ENCODE data around the gene MCU.

MCU gene

GRCh38 chr10:72809006-72809405 lies 117.1 kb downstream of the MCU start:
- no peak for DNase-seq

- no peak for DNase-seq
Observed at GRCh38 chr10:72810976-72811375, 119.0 kb downstream of the MCU start.

GRCh38 chr10:72812415-72812752 lies 120.4 kb downstream of the MCU start:
- DNase-seq = no peak

- DNase-seq = no peak
Observed at GRCh38 chr10:72812753-72813430, 120.9 kb downstream of the MCU start.

- DNase-seq = no peak
Observed at GRCh38 chr10:72814099-72814790, 122.3 kb downstream of the MCU start.

GRCh38 chr10:72816565-72816964 lies 124.6 kb downstream of the MCU start:
- DNase-seq = no peak

- no peak for DNase-seq
Observed at GRCh38 chr10:72818076-72818475, 126.1 kb downstream of the MCU start.

- DNase-seq = no peak
Observed at GRCh38 chr10:72819053-72819452, 127.1 kb downstream of the MCU start.

GRCh38 chr10:72821606-72822005 lies 129.7 kb downstream of the MCU start:
- DNase-seq = no peak

- no peak for DNase-seq
Observed at GRCh38 chr10:72822342-72822986, 130.5 kb downstream of the MCU start.

- no peak for DNase-seq
Observed at GRCh38 chr10:72825163-72825562, 133.2 kb downstream of the MCU start.

GRCh38 chr10:72826346-72826745 lies 134.4 kb downstream of the MCU start:
- DNase-seq = no peak

- no peak for DNase-seq
Observed at GRCh38 chr10:72828294-72828693, 136.4 kb downstream of the MCU start.

GRCh38 chr10:72830625-72831024 lies 138.7 kb downstream of the MCU start:
- no peak for DNase-seq

- no peak for DNase-seq
Observed at GRCh38 chr10:72831696-72832409, 139.9 kb downstream of the MCU start.

GRCh38 chr10:72832701-72833100 lies 140.8 kb downstream of the MCU start:
- DNase-seq = no peak

- DNase-seq = peak; percentile 35 to 52
Observed at GRCh38 chr10:72834183-72834825, 142.4 kb downstream of the MCU start.

- DNase-seq = no peak
Observed at GRCh38 chr10:72840319-72840718, 148.4 kb downstream of the MCU start.

- no peak for DNase-seq
Observed at GRCh38 chr10:72841487-72841886, 149.5 kb downstream of the MCU start.

- no peak for DNase-seq
Observed at GRCh38 chr10:72842164-72842563, 150.2 kb downstream of the MCU start.

GRCh38 chr10:72846238-72846637 lies 154.3 kb downstream of the MCU start:
- DNase-seq = no peak

GRCh38 chr10:72847681-72848080 lies 155.7 kb downstream of the MCU start:
- DNase-seq = no peak

- DNase-seq = no peak
Observed at GRCh38 chr10:72850861-72851260, 158.9 kb downstream of the MCU start.
